Right ventricle myocardium superior (tissue), 1 donor: Measurements from ENCODE around the gene NAGLU. TPM values are rescaled to one million over a fixed set of nuclear protein-coding genes. Genes with fewer than 3 reads are reported as not detected.
A peak's percentile ranks its signal among the peaks of the same experiment; 100 is the strongest.

Experiments used
- ATAC-seq: fragments of 200-7000 bp; cut with Tn5 transposase; one replicate; pipeline ENCODE4 v1.9.1; 2020; ENCODE audit warnings: mild to moderate bottlenecking; ENCODE audit not compliant: poor library complexity
- DNase-seq: peaks from one replicate; pipeline ENCODE4 v3.0.0-alpha.2; 2020
- intact Hi-C: fragments of 100-400 bp; cut with DNase I; formaldehyde crosslinking; loops from one replicate; pipeline ENCODE4 v1.11.2; 2022
- microRNA-seq: library from miRNA; unstranded; fragments of <30 nt; microRNA quantifications from one replicate; pipeline ENCODE4 v1.2.0, GENCODE V29; 2020
- total RNA-seq: library from RNA; stranded (reverse); fragmentation: NEBNext Ultra II Directional; extraction: Animal tissue kit (Norgen Biotek cat#: 25700); gene quantifications from one replicate; pipeline ENCODE4 v1.2.1, GENCODE V29; 2021
- donor health status: DM: no; HTN: yes; CAD: no; lungs with severe emphysema.

The NAGLU gene
- total RNA-seq, 1 donor from 2014 or later = 8.3 TPM

- ATAC-seq = no peak
- DNase-seq = no peak
- intact Hi-C loops = no loop called here
Measured at GRCh38 chr17:42574463-42574862, 38.4 kb downstream of the NAGLU start.

GRCh38 chr17:42577140-42577531 lies 41.1 kb downstream of the NAGLU start:
- DNase-seq (no peak), ATAC-seq (no peak)
- intact Hi-C loops = no loop called here

- ATAC-seq = peak; percentile 95
- intact Hi-C loops = no loop called here
Measured at GRCh38 chr17:42577532-42578281, 41.7 kb downstream of the NAGLU start, which contains the start of gene PSMC3IP. Gene PSMC3IP, minus strand, starts transcription at chr17:42577729. Its CDS starts 43 bp downstream, at chr17:42577686.

GRCh38 chr17:42578282-42578869 lies 42.3 kb downstream of the NAGLU start:
- intact Hi-C loops = no loop called here
- peak; percentile 81 for ATAC-seq
- peak; percentile 84 for DNase-seq

More at GRCh38 chr17:42577532-42578281, 41.7 kb downstream of the NAGLU start, which contains the start of gene PSMC3IP:
- DNase-seq = peak; percentile 97

- no peak for DNase-seq
- intact Hi-C loops = loop anchor here (10.0 kb wide), 1 partner anchor 185 kb away; the partner anchor contains the start of gene RAMP2
- no peak for ATAC-seq
Measured at GRCh38 chr17:42579794-42580551, 43.9 kb downstream of the NAGLU start.

- no peak for ATAC-seq
- no peak for DNase-seq
- intact Hi-C loops = loop anchor here (10.0 kb wide), 1 partner anchor 183 kb away; the partner anchor contains the start of gene RAMP2
Measured at GRCh38 chr17:42581744-42582270, 45.8 kb downstream of the NAGLU start.

GRCh38 chr17:42584880-42585279 lies 48.8 kb downstream of the NAGLU start:
- ATAC-seq (peak; percentile 13), DNase-seq (no peak)
- intact Hi-C loops = loop anchor here (5.0 to 10.0 kb wide), 2 partner anchors 97 to 180 kb away; partner anchors contain the start of genes CCR10, CNTNAP1 and RAMP2

- DNase-seq (no peak), ATAC-seq (peak; percentile 69)
- intact Hi-C loops = loop anchor here (5.0 to 10.0 kb wide), 2 partner anchors 97 to 179 kb away; partner anchors contain the start of genes CCR10, CNTNAP1 and RAMP2
Measured at GRCh38 chr17:42585353-42585752, 49.3 kb downstream of the NAGLU start.

GRCh38 chr17:42586514-42587230 lies 50.6 kb downstream of the NAGLU start:
- no peak for ATAC-seq
- DNase-seq = no peak
- intact Hi-C loops = loop anchor here (5.0 to 10.0 kb wide), 2 partner anchors 96 to 178 kb away; partner anchors contain the start of genes CCR10, CNTNAP1 and RAMP2

- intact Hi-C loops = no loop called here
- no peak for ATAC-seq
- DNase-seq = no peak
Measured at GRCh38 chr17:42590886-42591285, 54.8 kb downstream of the NAGLU start.

GRCh38 chr17:42591411-42591810 lies 55.4 kb downstream of the NAGLU start:
- intact Hi-C loops = no loop called here
- DNase-seq = no peak
- no peak for ATAC-seq

Small RNAs within 50 kb of the gene (microRNA-seq; reads per million reads assigned to microRNA genes)
- gene MIR5010 (2.9 reads per million), gene MIR548AT (not detected)

Other genes starting within 250 kb of the NAGLU start
- gene STAT5A, start 247.7 kb upstream of the NAGLU start, total RNA-seq = 14.9 TPM
- gene STAT3, start 147.8 kb upstream of the NAGLU start, total RNA-seq = 127 TPM
- 200 TPM for gene CAVIN1, start 113.0 kb upstream of the NAGLU start, total RNA-seq
- gene ATP6V0A1, start 77.4 kb upstream of the NAGLU start, total RNA-seq = 29.9 TPM
- 0.78 TPM for gene HSD17B1, start 16.7 kb downstream of the NAGLU start, total RNA-seq
- 41.6 TPM for gene COASY, start 25.9 kb downstream of the NAGLU start, total RNA-seq
- 69.1 TPM for gene MLX, start 30.9 kb downstream of the NAGLU start, total RNA-seq
- 2.3 TPM for gene PSMC3IP, start 41.5 kb downstream of the NAGLU start, total RNA-seq
- gene RETREG3, start 73.1 kb downstream of the NAGLU start, total RNA-seq = 21.4 TPM
- 49.1 TPM for gene TUBG1, start 73.4 kb downstream of the NAGLU start, total RNA-seq
- 12.4 TPM for gene TUBG2, start 123.0 kb downstream of the NAGLU start, total RNA-seq
- 27.5 TPM for gene PLEKHH3, start 140.8 kb downstream of the NAGLU start, total RNA-seq
- 1.0 TPM for gene CCR10, start 145.6 kb downstream of the NAGLU start, total RNA-seq
- gene CNTNAP1, start 146.3 kb downstream of the NAGLU start, total RNA-seq = 4.2 TPM
- gene EZH1, start 208.8 kb downstream of the NAGLU start, total RNA-seq = 47.2 TPM
- 38.2 TPM for gene RAMP2, start 225.0 kb downstream of the NAGLU start, total RNA-seq
- gene VPS25, start 237.2 kb downstream of the NAGLU start, total RNA-seq = 30.3 TPM
- gene WNK4, start 244.4 kb downstream of the NAGLU start, total RNA-seq = not detected